NCI-H146 treated with DMSO at 0.1 percent for 48 hours (cell line): ENCODE results near the gene FDX1.
A peak's percentile ranks its signal among the peaks of the same experiment; 100 is the strongest.

Experiments
- DNase-seq: peaks from one replicate; lab custom pipeline; 2025; ENCODE audit not compliant: unreplicated experiment; lab: John Stamatoyannopoulos, UW

The FDX1 gene

GRCh38 chr11:110431051-110431672 lies 1.4 kb downstream of the FDX1 start:
- DNase-seq, result no peak

GRCh38 chr11:110431674-110432073 lies 1.9 kb downstream of the FDX1 start:
- no peak for DNase-seq

- DNase-seq, result no peak
These were observed 3.1 kb downstream of the FDX1 start for GRCh38 chr11:110432713-110433392.

DNA sequence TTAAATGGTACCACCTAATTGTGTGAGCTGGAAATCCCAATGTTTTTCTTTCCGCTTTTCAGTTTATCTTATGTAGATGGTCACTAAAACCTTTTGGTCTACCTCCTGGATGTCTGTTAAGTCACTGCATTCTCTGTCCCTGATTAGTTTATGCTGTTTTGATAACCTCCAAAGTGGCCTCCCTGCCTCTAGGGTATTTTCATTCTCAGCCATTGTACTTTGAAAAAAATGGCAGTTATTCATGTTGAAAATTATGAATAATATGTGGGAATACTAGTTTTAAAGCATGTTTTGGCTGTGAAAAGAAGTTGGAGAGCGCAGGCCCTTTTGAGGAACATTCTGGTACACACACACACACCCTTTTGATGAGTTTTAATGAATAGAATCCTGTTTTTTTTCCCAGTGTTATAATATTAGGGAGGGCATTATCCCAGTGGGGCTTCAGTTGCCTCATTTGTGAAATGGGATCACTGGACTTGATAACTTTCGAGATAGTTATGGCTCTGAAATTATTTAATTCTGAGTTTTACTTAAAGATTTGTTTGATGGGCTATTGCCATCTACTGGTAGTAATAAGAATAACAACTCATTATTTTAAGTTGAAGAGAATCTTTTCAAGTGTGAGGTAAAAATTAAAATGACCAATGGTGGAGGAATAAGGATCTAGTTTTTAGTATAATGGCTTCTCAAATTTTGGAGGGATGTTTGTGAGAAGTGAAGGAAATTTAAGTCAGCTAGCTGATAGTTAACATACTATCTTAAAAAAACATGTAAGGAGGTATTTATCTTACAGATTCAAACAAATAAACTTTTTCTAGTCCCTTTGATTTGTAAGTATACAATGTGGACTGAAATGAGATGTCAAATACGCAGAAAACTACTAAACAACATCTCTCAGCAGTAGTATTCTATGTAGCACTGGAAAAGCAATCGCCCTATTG lies 3.9 kb downstream of the FDX1 start:
- peak; percentile 26 for DNase-seq

- DNase-seq, result peak; percentile 6
These were observed 5.4 kb downstream of the FDX1 start for GRCh38 chr11:110434952-110435779.

DNA sequence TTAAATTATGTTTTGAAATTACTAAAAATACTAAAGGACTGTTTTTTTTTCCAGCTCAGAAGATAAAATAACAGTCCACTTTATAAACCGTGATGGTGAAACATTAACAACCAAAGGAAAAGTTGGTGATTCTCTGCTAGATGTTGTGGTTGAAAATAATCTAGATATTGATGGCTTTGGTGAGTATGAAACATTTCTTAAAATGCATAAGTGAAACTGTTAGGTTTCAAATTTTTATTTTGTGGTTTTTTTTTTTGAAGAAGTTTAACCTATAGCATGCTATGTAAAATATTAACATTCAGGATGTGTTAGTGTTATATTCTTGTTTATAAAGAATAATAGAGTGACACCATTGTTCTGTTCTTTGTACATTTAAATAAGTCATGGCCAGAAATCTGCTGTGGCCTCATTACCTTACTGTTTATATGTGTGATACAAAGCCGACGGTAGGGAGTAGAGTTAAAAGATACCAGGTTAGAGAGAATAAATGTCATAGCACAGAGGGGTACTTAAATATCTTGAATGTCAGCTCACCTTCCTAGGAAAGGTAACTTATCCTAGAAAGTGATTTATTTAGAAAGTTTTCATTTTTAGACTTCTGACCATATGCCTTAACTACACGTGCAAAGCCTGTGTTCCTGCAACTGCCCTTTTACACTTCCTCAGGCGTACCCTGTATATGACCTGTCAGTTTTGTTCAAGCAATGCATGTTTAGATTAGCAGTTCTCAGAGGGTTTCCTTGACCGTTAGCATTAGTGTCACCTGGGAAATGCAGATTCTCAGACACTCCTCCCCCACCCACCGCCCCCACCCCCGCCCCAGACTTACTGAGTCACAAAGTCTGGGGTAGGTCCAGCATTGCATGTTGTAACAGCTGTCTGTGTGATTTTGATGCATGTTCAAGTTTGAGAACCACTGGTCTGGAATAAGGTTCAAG lies 6.3 kb downstream of the FDX1 start:
- DNase-seq, result no peak

DNA sequence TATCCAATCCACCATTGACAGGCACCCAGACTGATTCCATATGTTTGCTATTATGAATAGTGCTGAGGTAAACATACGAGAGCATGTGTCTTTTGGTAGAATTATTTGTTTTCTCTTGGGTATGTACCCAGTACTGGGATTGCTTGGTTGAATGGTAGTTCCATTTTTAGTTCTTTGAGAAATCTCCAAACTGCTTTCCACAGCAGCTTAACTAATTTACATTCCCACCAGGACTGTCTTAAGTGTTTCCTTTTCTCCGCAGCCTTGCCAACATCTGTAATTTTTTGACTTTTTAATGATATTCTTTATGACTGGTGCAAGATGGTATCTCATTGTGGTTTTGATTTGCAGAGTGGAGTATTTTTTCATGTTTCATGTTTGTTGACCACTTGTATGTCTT lies 8.3 kb downstream of the FDX1 start:
- no peak for DNase-seq

DNA sequence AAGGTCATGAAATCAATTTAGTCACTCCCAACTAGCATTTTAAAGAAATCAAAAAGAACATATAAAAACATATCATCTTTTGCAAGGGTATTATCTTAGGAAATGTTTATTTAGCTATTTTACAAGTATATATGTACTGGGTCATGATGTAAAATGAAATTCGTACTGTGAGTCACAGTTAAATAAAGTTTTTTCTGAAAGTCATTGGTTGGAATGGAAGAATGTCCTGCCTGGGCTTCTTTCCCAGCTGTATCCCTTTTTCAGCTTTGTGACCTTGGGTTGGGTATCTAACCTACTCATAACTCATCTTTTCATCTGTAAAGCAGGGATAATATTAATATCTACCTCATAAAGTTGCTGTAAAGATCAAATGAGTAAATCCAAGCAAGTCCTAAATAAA lies 15.7 kb downstream of the FDX1 start:
- no peak for DNase-seq

GRCh38 chr11:110446061-110446460 lies 16.3 kb downstream of the FDX1 start:
- no peak for DNase-seq

GRCh38 chr11:110446594-110446993 lies 16.8 kb downstream of the FDX1 start:
- DNase-seq, result no peak

- DNase-seq, result no peak
These were observed 17.6 kb downstream of the FDX1 start for GRCh38 chr11:110447343-110447742.

GRCh38 chr11:110447897-110448745 lies 18.4 kb downstream of the FDX1 start:
- peak; percentile 20 for DNase-seq

DNA sequence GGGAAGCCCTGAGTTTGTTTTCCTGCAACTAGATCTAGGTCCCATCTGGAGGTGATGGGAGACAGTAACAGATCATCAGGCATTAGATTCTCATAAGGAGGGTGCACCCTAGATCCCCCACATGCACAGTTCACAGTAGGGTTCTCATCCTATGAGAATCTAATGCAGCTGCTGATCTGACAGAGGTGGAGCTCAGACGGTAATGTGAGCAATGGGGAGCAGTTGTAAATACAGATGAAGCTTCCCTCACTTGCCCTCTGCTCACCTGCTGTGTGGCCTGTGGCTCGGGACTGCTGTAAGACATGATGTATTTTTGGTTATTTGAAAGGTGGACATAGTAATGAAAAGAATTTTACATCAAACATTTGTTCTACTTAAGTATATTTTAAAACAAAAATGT lies 20.5 kb downstream of the FDX1 start:
- no peak for DNase-seq

DNA sequence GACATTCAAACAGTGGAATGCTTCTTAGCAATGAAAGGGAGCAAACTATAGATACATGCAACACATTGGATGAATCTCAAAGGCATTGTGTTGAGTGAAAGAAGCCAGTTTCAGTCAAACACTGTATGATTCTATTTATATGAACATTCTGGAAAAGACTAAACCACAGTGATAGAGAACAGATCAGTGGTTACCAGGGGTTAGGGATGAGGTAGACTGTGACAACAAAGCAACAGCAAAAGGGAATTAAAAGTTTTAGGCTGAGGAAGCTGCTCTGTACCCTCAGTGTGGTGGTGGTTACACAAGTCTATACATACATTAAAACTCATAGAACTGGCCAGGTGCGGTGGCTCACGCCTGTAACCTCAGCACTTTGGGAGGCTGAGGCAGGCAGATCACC lies 23.0 kb downstream of the FDX1 start:
- no peak for DNase-seq

- DNase-seq, result no peak
These were observed 24.1 kb downstream of the FDX1 start for GRCh38 chr11:110453684-110454354.

DNA sequence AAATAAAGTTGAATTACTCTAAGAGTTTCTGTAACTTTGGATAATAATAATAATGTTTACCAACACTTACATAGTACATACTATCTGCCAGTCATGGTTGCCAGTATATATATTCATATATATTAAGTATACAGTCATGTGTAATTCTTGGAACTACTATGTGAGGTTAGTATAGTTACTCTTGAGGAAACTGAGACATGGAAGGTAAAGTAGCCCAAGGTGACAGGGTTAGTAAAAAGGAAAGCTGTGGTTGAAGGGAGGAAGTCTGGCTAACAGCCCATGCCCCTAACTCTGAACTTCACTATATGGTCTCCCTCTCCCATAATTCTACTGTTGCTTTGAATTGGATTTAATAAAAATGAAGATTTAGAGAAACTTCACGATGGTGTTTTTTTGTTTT lies 24.9 kb downstream of the FDX1 start:
- no peak for DNase-seq

GRCh38 chr11:110455718-110456117 lies 26.0 kb downstream of the FDX1 start:
- DNase-seq, result no peak

DNA sequence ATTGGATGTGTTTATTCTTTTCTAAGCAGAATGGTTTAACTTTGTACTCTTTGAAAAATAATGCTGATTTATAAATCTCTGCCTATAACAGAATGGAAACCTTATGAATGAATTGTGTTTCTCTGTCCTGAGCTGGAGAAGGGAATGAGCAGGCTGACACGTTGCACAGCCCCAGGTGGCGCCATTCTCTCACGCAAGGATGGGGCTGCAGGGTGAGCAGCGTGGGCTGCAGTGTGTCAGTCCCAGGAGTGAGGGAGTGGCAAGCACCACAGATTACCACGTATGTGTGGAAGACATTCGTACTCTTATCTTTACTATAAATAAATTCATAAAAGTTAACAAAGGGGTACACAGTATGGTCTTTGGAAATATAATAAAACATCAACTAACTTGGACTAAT lies 33.4 kb downstream of the FDX1 start:
- peak; percentile 32 for DNase-seq
